NCI-H446 treated with DMSO at 0.1 percent for 48 hours (cell line): Measurements from ENCODE around the gene AP5Z1.

Experiments used
- DNase-seq: peaks from one replicate; lab custom pipeline; 2025; lab: John Stamatoyannopoulos, UW

AP5Z1 gene

DNA sequence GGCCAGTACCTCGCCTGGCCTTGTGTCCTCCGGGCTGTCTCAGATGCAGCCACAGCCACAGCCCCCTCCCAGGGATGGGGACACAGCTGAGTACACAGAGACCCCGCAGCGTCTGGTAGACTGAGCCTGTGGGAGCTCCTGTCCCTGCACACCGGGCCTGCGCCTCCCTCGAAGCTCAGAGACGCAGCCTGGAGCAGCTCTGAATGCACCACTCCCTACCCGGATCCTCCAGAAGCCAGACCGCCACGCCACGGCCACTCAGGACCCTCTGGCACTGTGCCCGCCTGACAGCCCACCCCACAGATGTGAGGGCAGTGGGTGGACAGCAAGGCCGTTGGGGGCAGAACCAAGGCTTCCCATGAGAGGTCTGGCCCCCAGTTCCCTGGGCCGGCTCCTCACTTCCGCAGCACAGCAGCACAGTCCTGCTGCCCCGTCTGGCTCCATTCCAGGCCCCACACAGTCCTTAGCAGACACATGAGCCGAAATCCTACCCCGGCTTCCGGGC lies 45.6 kb downstream of the AP5Z1 start:
- no peak for DNase-seq

DNA sequence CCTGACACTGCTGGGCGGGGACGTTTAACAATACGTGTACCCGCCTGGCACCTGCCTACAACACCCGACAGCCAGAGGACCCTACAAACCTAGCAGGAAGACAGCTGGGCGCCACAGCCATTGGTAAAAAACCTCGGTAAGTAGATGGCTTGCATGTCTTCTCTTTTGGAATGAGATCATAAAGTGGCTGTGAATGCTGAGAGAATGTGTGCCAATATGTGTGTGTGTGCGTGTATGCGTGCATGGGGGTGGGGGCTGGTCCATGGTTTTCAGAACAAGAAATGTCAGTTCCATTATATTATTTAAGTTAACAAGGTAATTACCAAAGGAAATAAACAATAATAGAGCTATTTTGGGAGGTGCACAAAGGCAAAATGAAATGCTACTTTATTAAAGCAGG lies 47.3 kb downstream of the AP5Z1 start:
- DNase-seq, result no peak

DNA sequence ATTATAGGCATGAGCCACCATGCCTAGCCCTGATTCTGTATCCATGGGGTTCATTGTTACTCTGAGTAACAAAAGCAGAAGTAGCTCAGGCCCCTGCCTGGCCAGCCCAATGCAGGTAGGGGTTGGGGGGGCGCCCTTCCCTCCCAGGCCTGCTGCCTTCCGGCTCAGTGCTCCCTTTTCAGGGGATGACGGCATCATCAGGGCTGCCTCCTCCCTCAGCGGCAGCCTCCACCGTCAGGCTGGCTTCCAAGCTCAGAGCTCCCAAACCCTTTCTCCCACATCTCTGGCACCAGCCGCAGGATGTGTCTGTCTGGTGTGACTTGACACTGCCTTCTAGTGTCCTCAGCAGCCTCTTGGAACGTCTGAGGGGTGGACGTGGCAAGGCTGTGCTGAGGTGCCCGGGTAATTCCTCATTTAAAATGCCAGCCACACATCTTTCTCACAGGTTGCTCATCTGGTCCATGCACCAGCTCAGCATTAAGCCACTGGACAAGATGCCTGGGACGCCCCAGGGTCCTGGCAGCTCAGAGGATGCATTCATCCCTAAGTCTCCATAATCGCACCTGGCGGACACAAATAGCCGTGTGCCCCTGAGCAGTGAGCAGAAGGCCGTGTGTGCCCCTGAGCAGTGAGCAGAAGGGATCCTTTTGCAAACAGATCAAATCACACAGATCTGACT lies 48.2 kb downstream of the AP5Z1 start:
- DNase-seq, result no peak

DNA sequence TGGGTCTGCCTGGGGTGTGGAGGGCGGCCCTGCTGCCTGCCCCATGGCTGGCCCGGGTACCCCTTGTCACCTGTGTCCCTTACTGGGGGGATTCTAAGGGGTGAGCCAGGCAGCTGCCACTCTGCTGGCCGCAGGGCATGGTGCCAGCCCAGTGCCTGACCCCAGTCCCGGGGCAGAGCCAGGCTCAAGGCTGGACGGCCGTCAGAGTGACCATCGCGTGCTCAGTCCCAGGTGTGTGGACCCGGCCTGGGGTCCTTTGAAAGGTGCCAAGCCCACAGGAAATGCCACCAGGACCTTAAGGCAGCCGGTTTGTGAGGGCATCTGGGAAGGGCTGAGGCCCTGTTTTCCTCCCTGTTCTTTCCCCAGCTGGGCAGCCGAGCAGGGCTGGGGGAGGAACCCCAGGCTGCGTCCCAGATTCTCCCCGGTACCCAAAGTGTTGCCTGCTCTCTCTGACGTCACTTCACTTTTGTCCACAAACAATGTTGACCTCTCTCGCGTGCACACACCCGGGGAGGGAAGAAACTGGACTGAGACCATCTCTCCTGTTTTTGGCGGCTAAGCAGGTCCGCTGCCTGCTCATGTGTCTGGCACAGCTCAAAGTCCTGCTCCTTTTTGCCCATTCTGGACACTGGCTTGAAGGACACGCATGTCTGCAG lies 48.8 kb downstream of the AP5Z1 start:
- no peak for DNase-seq

DNA sequence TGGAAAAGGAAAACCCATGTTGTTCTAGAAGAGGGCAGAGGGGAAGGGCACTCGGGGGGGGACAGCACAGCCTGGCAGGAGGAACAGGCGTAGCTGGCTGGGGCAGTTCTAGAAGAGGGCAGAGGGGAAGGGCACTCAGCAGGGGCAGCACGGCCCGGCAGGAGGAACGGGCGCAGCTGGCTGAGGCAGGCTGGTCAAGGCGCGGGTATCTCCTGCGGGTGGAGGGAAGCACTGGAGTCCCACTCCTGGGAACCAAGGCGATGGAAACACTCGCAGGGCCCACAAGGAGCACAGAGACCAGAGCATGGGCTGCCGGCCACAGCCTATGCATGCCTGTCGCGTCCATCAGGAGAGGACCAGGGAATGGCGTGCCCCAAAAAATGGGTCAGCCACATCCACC lies 49.7 kb downstream of the AP5Z1 start:
- no peak for DNase-seq

DNA sequence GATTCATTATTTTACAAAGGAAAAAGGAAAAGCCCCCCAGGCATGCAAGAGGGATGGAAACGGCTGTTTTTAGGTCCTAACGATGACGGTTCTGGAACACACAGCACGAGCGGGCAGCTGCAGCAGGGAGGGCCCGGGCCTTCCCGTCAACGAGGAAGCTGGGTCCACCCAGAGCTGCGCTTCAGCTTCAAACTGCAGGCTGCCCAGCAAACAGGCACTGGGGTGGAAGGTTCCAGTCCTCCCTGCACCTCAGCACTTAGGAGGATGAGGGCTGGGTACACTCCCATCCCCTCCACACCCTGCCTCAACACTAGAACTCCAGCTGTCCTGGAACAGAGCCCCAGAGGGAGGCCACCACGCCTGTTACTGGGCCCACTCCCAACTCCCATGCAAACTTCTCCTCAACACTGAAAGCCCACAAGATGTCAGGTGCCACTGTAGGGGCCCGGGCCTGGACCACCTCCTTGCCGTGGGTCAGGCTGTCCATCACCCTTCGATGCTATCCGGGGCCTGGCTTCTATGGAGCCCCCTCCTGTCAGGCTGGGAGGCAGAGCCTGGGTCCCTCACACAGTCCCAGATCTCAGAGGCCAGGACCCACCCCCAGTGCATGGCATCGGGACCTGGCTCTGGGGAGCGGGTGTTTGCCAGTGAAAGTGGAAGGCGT lies 53.4 kb downstream of the AP5Z1 start:
- no peak for DNase-seq

DNA sequence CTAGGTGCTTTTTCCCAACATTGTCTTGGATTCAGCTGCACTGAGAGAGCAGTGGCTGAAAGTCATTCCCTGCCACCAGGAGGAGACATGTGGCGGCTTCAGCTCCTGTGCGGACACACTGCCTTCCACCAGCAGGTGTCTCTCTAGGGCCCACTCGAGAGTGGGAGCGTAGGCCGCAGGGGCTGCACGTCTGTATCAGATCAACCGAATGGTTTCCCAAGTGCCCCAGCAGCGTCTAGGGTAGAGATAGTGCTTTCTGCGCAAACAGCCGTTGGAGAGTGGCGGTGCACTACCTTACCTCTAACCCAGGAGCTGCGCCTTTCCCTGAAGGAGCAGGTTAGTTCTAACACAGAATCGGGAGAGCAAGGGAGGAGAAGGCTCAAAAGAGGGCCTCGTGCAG lies 54.8 kb downstream of the AP5Z1 start:
- DNase-seq, result no peak

DNA sequence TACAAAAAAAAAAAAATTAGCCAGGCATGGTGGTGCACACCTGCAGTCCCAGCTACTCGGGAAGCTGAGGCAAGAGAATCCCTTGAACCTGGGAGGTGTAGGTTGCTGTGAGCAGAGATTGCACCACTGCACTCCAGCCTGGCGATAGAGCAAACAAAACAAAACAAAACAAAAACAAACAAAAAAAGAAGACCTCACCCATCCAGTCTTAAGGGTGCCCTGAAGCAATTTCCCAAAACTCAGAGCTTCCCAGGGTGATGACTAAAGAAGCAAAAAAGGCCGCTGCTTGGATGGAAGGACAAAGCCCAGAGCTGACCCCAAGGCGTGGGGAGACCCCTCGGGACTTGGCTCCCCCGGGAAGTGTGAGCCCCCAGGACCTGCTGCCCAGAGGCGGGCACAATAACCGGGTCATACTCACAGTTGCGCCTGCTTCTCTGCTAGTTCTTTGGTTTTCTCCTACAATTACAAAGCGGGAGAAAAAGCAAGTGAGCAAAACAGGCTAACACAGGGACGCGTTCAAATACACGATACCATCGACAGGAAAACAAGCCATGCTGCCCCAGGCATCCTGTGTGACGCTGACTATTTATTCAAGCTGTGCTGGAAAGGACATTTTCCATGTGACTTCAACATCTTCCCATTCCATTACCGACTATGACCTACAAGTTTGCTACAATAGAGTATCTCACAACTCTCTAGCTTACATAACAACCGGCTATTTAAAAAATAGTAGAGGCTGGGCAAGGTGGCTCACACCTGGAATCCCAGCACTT lies 56.5 kb downstream of the AP5Z1 start:
- no peak for DNase-seq

DNA sequence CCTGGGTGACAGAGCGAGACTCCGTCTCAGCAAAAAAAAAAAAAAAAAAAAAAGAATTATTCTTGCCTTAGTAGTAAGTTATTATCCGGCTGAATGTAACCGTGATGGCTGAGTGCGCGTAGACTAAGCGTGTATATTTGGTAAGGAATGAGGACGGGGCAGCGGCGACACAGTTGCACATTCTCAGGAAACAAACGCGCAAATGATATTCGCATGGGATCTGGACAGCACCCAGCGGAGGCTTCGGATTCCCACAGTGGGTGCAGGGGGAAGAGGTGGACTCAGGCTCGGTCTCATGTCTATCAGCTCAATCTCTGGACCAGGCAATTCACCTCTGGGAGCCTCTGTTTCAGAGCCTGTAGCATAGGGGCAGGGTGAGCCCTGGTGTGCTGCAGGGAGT lies 57.3 kb downstream of the AP5Z1 start:
- DNase-seq, result no peak

DNA sequence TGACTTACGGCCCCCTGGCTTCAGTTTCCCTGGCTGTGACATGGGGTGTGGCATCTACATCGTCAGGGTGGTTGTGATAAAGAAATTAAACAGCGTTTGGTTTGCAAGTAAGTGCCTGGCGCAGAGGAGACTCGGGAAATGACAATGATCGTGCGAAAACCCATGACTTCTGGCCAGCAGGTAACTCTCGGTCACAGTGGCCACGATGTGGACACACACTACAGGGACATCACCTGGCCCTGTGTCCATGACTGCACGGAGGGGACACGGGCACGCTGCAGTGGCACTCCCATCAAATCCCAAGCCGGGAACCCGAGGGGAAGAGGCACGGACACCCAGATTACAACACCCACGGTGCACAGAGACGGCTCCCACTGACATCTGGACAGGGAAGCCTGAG lies 57.8 kb downstream of the AP5Z1 start:
- no peak for DNase-seq

DNA sequence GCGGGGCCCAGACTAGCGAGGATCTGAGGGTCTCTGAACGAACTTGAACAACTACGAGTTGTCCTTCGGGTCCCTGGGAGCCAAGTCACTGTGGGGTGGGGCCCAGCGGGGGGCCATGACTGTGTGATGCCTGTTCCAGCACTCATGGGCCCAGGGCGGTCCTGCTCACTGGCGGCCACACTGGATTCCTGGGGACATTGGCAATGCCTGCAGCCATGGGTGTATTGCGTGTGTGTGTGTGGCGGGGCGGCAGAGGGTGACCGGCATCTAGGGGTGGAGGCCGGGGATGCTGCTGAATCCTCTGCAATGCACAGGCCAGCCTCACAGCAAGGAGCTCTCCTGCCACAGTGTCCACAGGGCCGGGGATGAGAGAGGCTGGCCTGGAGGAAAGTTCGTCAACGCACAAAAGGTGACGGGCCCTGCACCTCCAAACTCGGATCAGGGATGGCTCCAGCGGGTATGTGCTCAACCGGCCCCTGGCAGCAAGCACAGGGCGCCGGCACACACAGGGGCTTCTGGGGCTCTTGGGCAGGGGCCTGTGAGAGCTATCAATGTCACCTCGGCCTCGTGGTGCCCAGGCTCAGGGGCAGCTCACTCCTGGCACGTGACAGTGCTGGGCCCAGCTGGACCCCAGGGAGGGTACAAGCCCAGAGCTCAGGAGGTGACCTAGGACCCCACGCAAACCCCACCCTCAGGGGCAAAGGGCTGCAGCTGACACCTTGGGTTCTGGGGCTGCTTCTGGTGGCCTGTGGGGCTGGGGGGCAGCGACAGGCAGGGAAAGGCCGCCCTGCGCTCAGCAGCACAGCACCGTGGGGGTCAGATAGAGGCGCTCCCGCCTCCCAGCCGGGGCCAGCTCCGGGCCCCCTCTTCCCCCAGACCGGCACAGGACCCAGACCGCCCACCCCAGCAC lies 58.5 kb downstream of the AP5Z1 start:
- no peak for DNase-seq

DNA sequence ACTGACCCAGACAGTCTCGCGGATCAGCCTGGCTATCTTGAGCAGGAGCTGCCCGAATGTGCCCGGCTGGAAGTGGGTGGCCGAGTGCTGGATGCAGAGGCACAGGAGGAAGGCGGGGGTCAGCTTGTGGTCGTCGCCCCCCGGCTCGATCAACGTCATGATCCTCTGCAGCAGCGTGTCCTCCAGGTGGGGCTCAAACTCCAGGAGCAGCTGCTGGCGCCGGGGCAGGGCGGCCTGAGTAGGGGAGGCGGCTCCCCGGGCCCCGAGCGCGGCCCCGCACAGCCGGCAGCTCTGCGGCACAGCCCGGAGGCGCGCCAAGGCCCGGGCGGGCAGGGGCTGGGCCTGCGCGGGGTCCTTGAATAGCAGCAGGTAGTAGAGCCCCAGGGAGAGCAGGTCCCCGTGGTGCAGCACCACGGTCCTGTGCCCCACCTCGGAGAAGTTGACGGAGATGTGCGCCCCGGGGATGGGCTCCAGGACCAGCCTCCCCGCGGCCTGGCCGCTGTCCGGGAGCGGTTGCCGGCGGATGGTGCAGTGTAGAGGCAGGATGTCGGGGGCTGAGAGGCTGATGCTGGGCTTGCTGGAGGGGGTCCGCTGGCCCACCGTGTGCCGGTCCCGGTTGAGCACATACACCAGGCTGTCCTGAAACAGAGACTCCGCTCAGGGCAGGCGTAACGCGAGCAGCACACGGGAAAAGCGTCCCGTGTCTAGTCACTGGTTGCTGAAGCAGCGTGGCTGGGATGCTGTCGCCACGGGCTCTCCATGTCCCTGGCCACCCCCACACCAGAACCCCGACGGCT lies 59.4 kb downstream of the AP5Z1 start:
- DNase-seq, result no peak

DNA sequence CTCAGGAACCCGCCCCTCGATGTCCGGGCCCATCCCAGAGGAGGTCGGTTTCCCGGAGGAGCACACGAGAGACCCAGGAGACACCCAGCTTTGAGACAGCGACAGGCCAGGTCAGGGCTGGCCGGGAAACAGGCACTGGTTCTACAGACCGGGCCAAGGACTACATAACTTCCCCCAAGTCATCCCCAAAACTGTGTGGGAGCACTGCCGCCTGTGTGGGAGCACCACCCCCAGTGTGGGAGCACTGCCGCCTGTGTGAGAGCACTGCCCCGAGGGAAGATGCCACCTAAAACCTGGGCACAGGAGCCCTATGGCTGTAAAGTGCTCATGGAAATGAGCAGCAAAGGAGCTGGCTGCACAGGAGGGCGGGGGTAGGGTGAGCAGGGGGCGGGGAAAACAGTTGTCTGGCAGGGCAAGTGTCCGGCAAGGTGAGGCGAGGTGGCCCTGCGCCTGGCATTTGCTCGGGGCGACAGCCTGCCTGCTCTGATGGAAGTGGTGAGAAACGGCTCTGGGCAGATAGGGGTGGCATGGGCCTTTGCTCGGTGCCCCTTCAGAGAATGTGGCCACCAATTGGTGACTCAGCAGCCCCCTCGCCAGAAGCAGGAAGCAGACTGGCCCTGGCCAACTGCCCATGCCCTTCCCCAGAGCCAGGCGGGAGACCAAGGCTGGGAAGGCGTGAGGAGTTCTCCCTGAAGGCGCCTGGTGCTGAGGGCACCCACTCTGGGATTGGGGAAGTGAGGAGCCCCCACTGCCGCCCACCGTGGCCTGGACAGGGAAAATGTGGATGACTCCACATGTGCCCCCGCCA lies 60.2 kb downstream of the AP5Z1 start:
- no peak for DNase-seq

DNA sequence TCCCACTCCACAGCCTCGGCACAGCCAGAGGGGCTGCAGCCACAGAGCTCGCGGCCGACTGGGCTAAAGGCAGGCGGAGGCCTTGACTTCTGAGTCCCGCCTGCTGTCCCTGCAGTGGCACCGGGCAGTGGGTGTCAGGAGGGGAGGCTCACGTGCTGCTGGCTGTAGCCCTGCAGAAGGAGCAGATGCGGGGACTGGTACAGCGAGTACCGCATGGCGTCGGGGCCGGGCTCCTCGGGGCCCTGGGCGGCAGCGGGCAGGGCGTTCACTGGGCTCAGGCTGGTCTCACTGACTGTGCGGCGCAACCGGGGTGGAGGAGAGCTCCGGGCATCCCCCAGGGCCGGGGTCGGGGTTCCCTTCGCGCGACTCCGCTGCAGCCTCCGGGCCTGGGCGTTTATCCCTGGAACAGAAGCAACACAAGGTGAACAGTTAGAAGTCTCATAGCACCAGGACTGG lies 60.8 kb downstream of the AP5Z1 start:
- no peak for DNase-seq

DNA sequence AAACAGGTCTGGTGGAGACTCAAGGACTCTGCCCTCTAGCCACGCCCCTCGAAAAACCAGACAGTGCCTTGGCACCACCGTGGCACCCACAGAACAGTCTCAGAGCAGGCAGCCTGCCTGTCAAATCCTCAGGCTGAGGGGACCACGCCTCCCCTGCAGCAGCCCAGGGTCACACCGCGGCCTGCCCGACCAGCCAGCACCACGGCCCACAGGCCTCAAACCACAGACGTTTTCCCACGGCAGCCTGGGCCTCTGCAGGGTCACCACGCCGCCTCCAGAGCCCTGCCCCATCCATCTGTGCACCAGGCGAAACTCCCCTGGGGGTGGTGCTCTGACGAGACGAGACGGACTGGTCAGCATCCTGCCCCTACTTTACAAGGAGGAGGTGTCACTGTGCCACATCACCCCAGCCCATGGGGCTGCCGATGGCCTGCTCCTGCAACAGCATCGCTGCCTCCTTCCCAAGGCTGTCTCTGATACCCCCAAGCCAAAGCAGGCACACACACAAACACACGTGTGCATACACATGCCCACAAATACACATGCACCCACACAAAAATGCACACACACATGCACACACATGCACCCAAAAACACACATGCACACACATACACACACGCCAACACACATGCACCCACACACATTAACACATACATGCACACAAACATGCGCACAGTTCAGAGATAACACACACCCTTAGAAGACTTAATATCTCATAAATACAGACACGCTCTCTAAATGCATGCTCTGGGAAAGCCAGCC lies 61.8 kb downstream of the AP5Z1 start:
- DNase-seq, result no peak

DNA sequence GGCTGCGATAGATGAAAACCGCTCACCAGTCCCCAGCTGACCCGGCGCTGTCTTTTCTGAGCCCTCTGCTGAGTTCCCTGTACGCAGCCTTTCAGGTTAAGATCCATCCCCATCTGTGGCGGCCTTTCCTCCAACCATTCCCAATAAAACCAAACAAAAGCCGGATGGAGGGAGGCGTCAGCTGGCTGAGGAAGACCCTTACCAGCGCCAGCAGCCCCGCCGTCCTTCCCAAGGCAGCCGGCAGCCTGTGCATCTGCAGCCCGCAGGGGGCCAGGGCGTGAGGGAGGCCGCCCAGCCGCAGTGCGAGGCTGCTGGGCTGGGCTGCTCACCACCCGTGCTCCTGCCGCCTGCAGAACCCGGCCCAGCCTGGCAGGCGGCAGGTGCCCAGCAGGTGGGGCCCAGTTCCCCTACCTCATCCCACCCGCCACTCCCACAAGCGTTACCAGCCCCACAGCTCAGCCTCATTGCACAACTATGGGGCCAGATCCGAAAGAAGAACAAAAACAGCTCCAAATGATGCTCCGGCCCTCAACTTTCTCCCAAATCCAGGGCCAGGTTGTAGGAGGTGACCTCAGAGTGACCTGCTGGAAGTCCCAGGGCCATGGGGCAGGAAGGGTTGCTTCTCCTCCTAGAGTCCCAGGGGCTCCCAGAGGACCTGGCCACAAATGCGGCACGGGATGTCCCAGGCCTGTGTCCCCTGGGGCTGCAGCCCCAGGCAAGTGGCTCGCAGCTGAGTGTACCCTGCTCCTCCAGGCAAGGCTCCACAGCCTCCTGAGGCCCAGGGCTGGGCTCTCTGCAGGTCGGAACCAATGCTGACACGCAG lies 62.6 kb downstream of the AP5Z1 start:
- DNase-seq, result no peak

DNA sequence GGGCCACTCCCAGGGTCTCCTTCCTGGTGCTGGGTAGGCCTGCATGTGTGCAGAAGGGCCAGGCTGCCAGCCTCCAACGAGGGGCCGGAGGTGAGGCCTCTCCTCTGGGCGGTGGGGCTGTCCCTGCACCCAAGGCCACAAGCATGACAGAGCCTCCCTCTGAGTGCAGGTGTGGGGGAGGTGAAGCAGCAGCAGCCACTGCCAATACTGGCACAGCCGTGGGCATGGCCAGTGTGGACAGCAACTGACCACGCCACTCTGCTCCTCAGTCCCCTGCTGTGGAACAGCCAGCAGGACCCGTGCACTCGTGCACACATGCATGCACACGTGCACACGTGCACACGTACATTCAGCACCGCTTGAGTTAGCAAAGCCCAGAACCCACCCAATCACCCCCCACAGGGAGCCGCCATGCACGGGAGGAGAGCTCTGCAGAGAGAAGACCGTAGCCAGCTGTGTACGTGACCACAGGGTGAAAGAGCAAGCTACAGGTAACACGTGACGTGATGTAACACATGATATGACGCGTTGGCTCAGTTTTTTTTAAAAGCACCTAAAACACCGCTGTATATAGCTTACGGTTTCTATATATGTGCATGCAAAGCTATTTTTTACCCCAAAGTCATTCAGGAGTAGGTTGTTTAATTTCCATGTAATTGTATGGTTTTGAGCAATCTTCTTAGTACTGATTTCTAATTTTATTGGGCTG lies 63.4 kb downstream of the AP5Z1 start:
- DNase-seq, result no peak
